DOHH2 (cell line): Measurements from ENCODE around the gene TRIP10.

Experiments used
- H3F3A ChIP-seq: fragments of 200-600 bp; sonication (generic), shearing (Covaris generic); 2 replicates; pipeline ENCODE4 v1.6.0; 2016; ENCODE audit warnings: antibody characterized with exemption, mild to moderate bottlenecking; ENCODE audit not compliant: control insufficient read depth, insufficient read depth
- H3K27ac ChIP-seq: fragments of 200-600 bp; sonication (generic); 2 replicates; pipeline ENCODE4 v1.5.1; 2014; ENCODE audit warnings: low read depth, mild to moderate bottlenecking, low read length, moderate library complexity
- H3K27me3 ChIP-seq: fragments of 200-600 bp; sonication (generic); 2 replicates; pipeline ENCODE4 v1.6.1; 2014; ENCODE audit warnings: mild to moderate bottlenecking, low read length, mixed read lengths; ENCODE audit not compliant: control insufficient read depth
- H3K36me3 ChIP-seq: fragments of 200-600 bp; sonication (generic); 2 replicates; pipeline ENCODE4 v1.6.1; 2014; ENCODE audit warnings: mild to moderate bottlenecking, low read length, moderate library complexity, mixed read lengths; ENCODE audit not compliant: control insufficient read depth
- H3K4me1 ChIP-seq: fragments of 200-600 bp; sonication (generic); 2 replicates; pipeline ENCODE4 v1.6.1; 2014; ENCODE audit warnings: mild to moderate bottlenecking, low read length, mixed read lengths; ENCODE audit not compliant: control insufficient read depth
- H3K4me2 ChIP-seq: fragments of 200-600 bp; sonication (generic); 2 replicates; pipeline ENCODE4 v1.6.0; 2014; ENCODE audit warnings: mild to moderate bottlenecking, low read length, moderate library complexity
- H3K4me3 ChIP-seq: fragments of 200-600 bp; sonication (generic); 2 replicates; pipeline ENCODE4 v1.5.1; 2014; ENCODE audit warnings: mild to moderate bottlenecking, low read length, mixed read lengths
- H3K79me2 ChIP-seq: fragments of 200-600 bp; sonication (generic); 2 replicates; pipeline ENCODE4 v1.6.1; 2014; ENCODE audit warnings: mild to moderate bottlenecking, low read length, mixed read lengths; ENCODE audit not compliant: control insufficient read depth
- H3K9me2 ChIP-seq: fragments of 200-600 bp; sonication (generic); replicated peaks from 2 replicates; pipeline ENCODE4 v1.6.1; 2014; ENCODE audit warnings: mild to moderate bottlenecking, low read length, mixed read lengths; ENCODE audit not compliant: control insufficient read depth
- H3K9me3 ChIP-seq: fragments of 200-600 bp; sonication (generic); 2 replicates; pipeline ENCODE4 v1.6.1; 2014; ENCODE audit warnings: antibody characterized with exemption, low read length, mixed read lengths; ENCODE audit not compliant: control insufficient read depth, insufficient read depth
- H4K20me1 ChIP-seq: fragments of 200-600 bp; sonication (generic); 2 replicates; pipeline ENCODE4 v1.6.0; 2014; ENCODE audit warnings: low read depth, mild to moderate bottlenecking, antibody characterized with exemption, low read length, moderate library complexity; ENCODE audit not compliant: control insufficient read depth, insufficient read depth
- EZH2phosphoT487 ChIP-seq: fragments of 200-600 bp; sonication (generic); IDR thresholded peaks from 2 replicates; pipeline ENCODE4 v1.6.1; 2017; ENCODE audit warnings: borderline replicate concordance, mild to moderate bottlenecking, antibody characterized with exemption, low read length, moderate library complexity, mixed read lengths
- TF ChIP-seq, protein P1 (sequence below): fragments of 200-600 bp; sonication (generic); IDR thresholded peaks from one replicate; pipeline ENCODE4 v1.5.1; 2014; ENCODE audit warnings: antibody characterized with exemption, mild to moderate bottlenecking, low read depth, low read length; ENCODE audit not compliant: poor library complexity, severe bottlenecking

TRIP10 gene

DNA sequence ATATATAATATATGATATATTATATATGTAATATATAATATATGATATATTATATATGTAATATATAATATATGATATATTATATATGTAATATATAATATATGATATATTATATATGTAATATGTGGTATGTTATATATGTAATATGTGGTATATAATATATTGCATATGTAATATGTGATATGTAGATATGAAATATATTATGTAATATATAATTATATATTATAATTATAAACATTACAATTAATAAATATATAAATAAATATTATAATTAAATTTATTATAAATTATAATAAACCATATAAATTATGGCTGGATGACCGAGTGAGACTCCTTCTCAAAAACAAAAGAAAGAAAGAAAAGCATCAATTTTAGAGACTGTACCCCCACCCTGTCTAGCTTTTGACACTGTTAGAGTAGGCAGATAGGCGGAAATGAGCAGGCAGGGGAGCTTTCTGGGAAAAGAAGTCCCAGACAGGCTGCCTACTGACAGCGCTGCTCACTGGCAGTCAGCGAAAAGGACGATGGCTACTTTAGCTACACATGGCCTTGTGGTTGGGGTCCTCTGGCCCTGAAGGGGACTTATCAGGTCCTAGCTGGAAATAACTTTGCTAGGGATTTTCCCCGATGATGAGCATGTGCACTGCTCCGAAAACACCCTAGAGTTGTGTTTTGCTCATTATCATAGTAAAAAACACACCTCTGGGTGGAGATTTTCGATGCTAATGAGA lies 38.7 kb upstream of the TRIP10 start:
- H3K27me3 ChIP-seq, result no peaks in the 10 kb centered on the region

DNA sequence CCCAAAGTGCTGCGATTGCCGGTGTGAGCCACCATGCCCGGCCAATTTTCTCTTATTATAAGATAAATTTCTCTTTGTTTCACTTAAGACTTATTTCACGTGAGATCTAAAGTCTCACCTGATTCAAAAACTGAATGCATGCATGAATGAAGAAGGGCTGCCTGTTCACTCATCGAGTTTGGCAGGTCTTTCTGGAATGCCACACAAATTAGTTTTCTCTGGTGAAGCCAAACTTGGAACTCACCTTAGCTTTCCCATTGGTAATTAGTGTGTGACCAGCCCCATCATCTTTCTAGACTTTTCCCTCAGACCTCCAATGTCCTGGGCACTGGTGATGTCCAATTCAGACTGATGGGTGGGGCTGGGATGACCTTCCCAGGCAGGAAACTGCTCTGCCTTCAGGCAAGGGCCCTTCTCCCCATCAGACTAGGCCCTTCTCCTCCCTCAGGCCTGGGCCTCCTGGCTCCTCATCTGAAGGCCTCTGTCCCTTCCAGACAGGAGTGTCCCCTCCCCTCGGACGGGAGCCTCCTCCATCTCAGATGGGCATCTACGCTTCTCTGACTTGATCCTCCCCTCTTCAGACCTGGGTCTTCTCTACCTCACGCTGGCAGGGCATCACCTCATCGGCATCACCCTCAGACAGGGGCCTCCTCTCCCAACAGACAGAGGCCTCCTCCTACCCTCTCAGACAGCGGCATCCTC lies 33.4 kb upstream of the TRIP10 start:
- H3K4me2 ChIP-seq, result no peak overlapping the region
- no peaks in the 10 kb centered on the region for H3K9me2 ChIP-seq
- H3K9me3 ChIP-seq, result no peaks in the 10 kb centered on the region
- H3K27ac ChIP-seq, result no peak overlapping the region
- no peaks in the 10 kb centered on the region for H4K20me1 ChIP-seq
- no peak for TF ChIP-seq EZH2phosphoT487
- TF ChIP-seq, protein P1, sequence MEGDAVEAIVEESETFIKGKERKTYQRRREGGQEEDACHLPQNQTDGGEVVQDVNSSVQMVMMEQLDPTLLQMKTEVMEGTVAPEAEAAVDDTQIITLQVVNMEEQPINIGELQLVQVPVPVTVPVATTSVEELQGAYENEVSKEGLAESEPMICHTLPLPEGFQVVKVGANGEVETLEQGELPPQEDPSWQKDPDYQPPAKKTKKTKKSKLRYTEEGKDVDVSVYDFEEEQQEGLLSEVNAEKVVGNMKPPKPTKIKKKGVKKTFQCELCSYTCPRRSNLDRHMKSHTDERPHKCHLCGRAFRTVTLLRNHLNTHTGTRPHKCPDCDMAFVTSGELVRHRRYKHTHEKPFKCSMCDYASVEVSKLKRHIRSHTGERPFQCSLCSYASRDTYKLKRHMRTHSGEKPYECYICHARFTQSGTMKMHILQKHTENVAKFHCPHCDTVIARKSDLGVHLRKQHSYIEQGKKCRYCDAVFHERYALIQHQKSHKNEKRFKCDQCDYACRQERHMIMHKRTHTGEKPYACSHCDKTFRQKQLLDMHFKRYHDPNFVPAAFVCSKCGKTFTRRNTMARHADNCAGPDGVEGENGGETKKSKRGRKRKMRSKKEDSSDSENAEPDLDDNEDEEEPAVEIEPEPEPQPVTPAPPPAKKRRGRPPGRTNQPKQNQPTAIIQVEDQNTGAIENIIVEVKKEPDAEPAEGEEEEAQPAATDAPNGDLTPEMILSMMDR, result no peak
- no peaks in the 10 kb centered on the region for H3K4me1 ChIP-seq
- H3F3A ChIP-seq, result no peaks in the 10 kb centered on the region
- H3K79me2 ChIP-seq, result no peaks in the 10 kb centered on the region
- no peaks in the 10 kb centered on the region for H3K36me3 ChIP-seq
- peaks cover 10% of the 10 kb centered on the region for H3K27me3 ChIP-seq
- H3K4me3 ChIP-seq, result no peak overlapping the region

More for the DNA sequence above, 38.7 kb upstream of the TRIP10 start:
- Histone ChIP-seq H4K20me1 (no peaks in the 10 kb centered on the region), H3K4me1 (no peaks in the 10 kb centered on the region), H3K27ac (no peak overlapping the region), H3K9me2 (no peaks in the 10 kb centered on the region), H3F3A (no peaks in the 10 kb centered on the region), H3K36me3 (no peaks in the 10 kb centered on the region), H3K9me3 (no peaks in the 10 kb centered on the region), H3K4me2 (no peak overlapping the region), H3K79me2 (no peaks in the 10 kb centered on the region), H3K4me3 (no peak overlapping the region)
- TF ChIP-seq EZH2phosphoT487, result no peak
- TF ChIP-seq, protein P1, result no peak

DNA sequence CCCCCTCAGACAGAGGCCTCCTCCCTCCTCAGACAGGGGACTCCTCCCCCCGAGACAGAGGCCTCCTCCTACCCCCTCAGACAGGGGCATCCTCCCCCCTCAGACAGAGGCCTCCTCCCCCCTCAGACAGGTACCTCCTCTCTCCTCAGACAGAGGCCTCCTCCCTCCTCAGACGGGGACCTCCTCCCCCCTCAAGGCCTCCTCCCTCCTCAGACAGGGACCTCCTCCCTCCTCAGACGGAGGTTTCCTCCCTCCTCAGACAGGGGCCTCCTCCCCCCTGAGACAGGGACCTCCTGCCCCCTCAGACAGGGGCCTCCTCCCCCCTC lies 32.9 kb upstream of the TRIP10 start:
- H3K9me2 ChIP-seq, result no peaks in the 10 kb centered on the region
- no peaks in the 10 kb centered on the region for H3K79me2 ChIP-seq
- no peaks in the 10 kb centered on the region for H3F3A ChIP-seq
- H3K4me1 ChIP-seq, result no peaks in the 10 kb centered on the region
- H3K27me3 ChIP-seq, result peaks cover 10% of the 10 kb centered on the region
- no peak overlapping the region for H3K4me3 ChIP-seq
- no peaks in the 10 kb centered on the region for H3K36me3 ChIP-seq
- TF ChIP-seq EZH2phosphoT487, result no peak
- TF ChIP-seq, protein P1, result no peak
- H3K27ac ChIP-seq, result no peak overlapping the region
- H3K4me2 ChIP-seq, result no peak overlapping the region
- no peaks in the 10 kb centered on the region for H4K20me1 ChIP-seq
- H3K9me3 ChIP-seq, result no peaks in the 10 kb centered on the region
